Measurements from ENCODE around the gene NDRG4.
A peak's percentile ranks its signal among the peaks of the same experiment; 100 is the strongest.

NDRG4 gene

DNA sequence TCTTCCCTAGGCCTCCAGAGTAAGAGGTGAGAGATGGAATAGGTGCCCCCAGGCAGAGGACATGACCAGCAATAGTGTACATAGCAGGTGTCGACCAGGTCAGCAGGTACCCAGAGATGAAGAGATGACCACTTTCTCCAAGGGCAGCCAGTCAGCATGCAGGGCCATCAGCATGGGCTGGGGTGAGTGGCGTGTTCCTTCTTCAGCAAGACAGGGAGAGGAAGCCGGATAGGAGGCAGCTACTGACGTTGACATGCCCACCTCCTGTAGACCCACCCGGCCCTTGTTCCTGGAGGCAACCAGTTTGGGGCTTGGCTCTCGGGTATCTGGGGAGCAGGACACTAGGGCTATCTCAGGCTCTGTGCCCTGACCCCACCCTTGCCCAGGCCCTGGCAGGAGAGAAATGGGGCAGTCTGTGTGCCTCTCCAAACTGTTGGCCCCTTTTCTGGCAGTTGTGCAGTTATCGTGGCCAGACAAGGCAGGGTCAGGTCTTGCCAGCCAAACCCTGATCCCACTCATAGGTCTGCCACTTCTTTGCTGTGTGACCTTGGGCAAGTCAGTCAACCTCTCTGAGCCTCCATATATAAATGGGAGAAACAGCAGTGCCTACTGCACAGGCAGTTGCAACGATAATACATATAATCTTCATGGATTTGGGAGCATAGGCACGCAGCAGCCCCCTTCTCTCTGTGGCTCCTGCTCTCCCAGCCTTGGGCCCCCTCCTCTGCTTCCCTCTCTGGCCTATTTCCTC lies 1.4 kb upstream of the NDRG4 start:
- H3K4ac ChIP-seq (ENCODE audit: low read depth, low read length), result no peak overlapping the region
- H4K8ac ChIP-seq (ENCODE audit: low read depth, low read length), result no peak overlapping the region
- H2BK120ac ChIP-seq (ENCODE audit: low read depth, low read length), result no peak overlapping the region
- no peak overlapping the region for H3K56ac ChIP-seq (ENCODE audit: low read length)
- no peak overlapping the region for H4K5ac ChIP-seq (ENCODE audit: low read length)
- H3K79me1 ChIP-seq (ENCODE audit: low read length), result no peaks in the 10 kb centered on the region
- H2AK5ac ChIP-seq (ENCODE audit: low read length), result no peak overlapping the region
- H2BK5ac ChIP-seq (ENCODE audit: low read length), result no peak overlapping the region
- no peaks in the 10 kb centered on the region for H3K4me1 ChIP-seq (ENCODE audit: control insufficient read depth, low read depth, low read length)
- no peak overlapping the region for H3K4me3 ChIP-seq (ENCODE audit: low read length)
- H3K27ac ChIP-seq (ENCODE audit: low read depth, low read length), result no peak overlapping the region
- no peaks in the 10 kb centered on the region for H3K27me3 ChIP-seq (ENCODE audit: insufficient read depth, low read length, poor library complexity)
- no peaks in the 10 kb centered on the region for H3K36me3 ChIP-seq (ENCODE audit: control insufficient read depth, insufficient read depth, low read length)
- WGBS (ENCODE audit: extremely low coverage, insufficient coverage, low lambda C conversion rate), result no CpG with 5 or more reads among the region's 9 CpGs
- no peaks in the 10 kb centered on the region for H3K79me2 ChIP-seq (ENCODE audit: control insufficient read depth, insufficient read depth, low read length)
- H3K18ac ChIP-seq (ENCODE audit: low read length), result no peak overlapping the region
- H3K4me2 ChIP-seq (ENCODE audit: low read length), result no peak overlapping the region
- no peak overlapping the region for H2BK15ac ChIP-seq (replicated peaks; ENCODE audit: low read depth)
- H3K9ac ChIP-seq (ENCODE audit: low read length), result no peak overlapping the region
- no peak for DNase-seq
- H3K23ac ChIP-seq (ENCODE audit: low read length), result no peak overlapping the region

DNA sequence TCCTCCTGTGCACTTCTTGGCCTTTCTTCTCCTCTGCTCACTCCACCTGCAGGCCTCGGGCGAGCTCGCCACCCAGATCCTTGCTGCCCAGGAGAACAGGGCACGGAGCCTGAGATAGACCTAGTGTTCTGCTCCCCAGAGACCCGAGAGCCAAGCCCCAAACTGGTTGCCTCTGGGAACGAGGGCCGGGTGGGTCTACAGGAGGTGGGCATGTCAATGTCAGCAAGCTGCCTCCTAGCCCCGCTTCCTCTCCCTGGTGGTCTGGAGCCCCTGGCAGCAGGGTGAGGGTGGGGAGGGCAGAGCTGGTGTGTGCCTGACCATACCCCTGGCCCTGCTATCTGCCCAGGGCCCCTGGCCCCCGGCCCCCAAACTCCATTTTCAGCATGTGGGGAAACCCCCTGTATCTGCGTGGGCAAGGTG lies 841 bp upstream of the NDRG4 start:
- no peaks in the 10 kb centered on the region for H3K27me3 ChIP-seq (ENCODE audit: insufficient read depth, low read length, poor library complexity)
- no peak overlapping the region for H3K9ac ChIP-seq (ENCODE audit: low read length)
- no peak overlapping the region for H2AK5ac ChIP-seq (ENCODE audit: low read length)
- H3K4me1 ChIP-seq (ENCODE audit: control insufficient read depth, low read depth, low read length), result no peaks in the 10 kb centered on the region
- H2BK120ac ChIP-seq (ENCODE audit: low read depth, low read length), result no peak overlapping the region
- H3K23ac ChIP-seq (ENCODE audit: low read length), result no peak overlapping the region
- no peaks in the 10 kb centered on the region for H3K79me1 ChIP-seq (ENCODE audit: low read length)
- H4K5ac ChIP-seq (ENCODE audit: low read length), result no peak overlapping the region
- DNase-seq, result no peak
- no peaks in the 10 kb centered on the region for H3K79me2 ChIP-seq (ENCODE audit: control insufficient read depth, insufficient read depth, low read length)
- H3K27ac ChIP-seq (ENCODE audit: low read depth, low read length), result no peak overlapping the region
- H3K36me3 ChIP-seq (ENCODE audit: control insufficient read depth, insufficient read depth, low read length), result no peaks in the 10 kb centered on the region
- no peak overlapping the region for H2BK5ac ChIP-seq (ENCODE audit: low read length)
- no peak overlapping the region for H3K56ac ChIP-seq (ENCODE audit: low read length)
- H3K18ac ChIP-seq (ENCODE audit: low read length), result no peak overlapping the region
- no peak overlapping the region for H2BK15ac ChIP-seq (replicated peaks; ENCODE audit: low read depth)
- no peak overlapping the region for H4K8ac ChIP-seq (ENCODE audit: low read depth, low read length)
- H3K4ac ChIP-seq (ENCODE audit: low read depth, low read length), result no peak overlapping the region
- WGBS (ENCODE audit: extremely low coverage, insufficient coverage, low lambda C conversion rate), result no CpG with 5 or more reads among the region's 10 CpGs
- H3K4me2 ChIP-seq (ENCODE audit: low read length), result no peak overlapping the region
- H3K4me3 ChIP-seq (ENCODE audit: low read length), result no peak overlapping the region

DNA sequence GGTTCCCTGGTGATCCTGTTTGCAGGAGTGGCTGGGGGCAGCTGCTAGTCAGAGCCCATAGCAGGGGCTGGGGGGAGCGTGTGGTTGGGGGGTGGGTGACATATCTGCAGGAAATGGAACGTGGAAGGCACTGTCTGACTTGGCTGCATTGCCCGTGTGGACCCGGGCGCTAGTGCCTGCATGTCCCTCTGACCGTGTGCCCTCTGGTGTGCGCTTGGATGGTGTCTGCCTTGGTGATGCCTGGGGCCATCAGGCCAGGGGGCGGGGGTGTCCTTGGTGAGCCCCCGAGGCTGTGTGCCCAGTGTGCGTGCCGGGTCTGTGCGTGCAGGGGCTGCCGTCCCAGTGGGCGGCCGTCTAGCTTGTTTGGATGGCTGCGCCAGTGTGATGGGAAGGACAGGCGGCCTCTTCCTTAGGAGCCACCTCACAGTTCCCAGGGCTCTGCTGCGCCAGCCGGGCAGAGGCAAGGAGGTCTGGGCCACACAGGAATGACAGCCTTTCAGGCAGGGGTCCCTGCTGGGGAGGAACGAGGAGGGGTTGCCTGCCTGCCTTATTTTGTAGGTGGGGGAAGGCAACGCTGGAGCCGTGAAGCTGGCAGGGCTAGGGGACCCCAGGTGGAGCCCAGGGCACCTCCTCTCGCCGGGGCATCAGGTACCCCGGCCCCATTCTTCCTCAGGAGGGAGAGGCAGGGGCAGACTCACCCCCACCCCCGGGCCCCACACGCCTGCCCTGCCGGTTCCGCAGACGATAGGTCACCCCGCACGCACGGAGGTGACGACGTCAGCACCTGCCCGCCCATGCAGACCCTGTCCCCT lies 693 bp downstream of the NDRG4 start:
- H3K27me3 ChIP-seq (ENCODE audit: insufficient read depth, low read length, poor library complexity), result no peaks in the 10 kb centered on the region
- no peak overlapping the region for H3K27ac ChIP-seq (ENCODE audit: low read depth, low read length)
- no peaks in the 10 kb centered on the region for H3K79me1 ChIP-seq (ENCODE audit: low read length)
- no CpG with 5 or more reads among the region's 36 CpGs for WGBS (ENCODE audit: extremely low coverage, insufficient coverage, low lambda C conversion rate)
- no peak overlapping the region for H2BK5ac ChIP-seq (ENCODE audit: low read length)
- H2AK5ac ChIP-seq (ENCODE audit: low read length), result no peak overlapping the region
- H3K36me3 ChIP-seq (ENCODE audit: control insufficient read depth, insufficient read depth, low read length), result no peaks in the 10 kb centered on the region
- H2BK15ac ChIP-seq (replicated peaks; ENCODE audit: low read depth), result no peak overlapping the region
- no peak overlapping the region for H4K5ac ChIP-seq (ENCODE audit: low read length)
- H3K4me3 ChIP-seq (ENCODE audit: low read length), result peak overlapping the region; percentile 51
- peak overlapping the region; percentile 79 for H3K56ac ChIP-seq (ENCODE audit: low read length)
- peak; percentile 52 for DNase-seq
- no peak overlapping the region for H4K8ac ChIP-seq (ENCODE audit: low read depth, low read length)
- no peak overlapping the region for H2BK120ac ChIP-seq (ENCODE audit: low read depth, low read length)
- H3K23ac ChIP-seq (ENCODE audit: low read length), result no peak overlapping the region
- H3K9ac ChIP-seq (ENCODE audit: low read length), result peak overlapping the region; percentile 74
- H3K4ac ChIP-seq (ENCODE audit: low read depth, low read length), result no peak overlapping the region
- H3K79me2 ChIP-seq (ENCODE audit: control insufficient read depth, insufficient read depth, low read length), result no peaks in the 10 kb centered on the region
- H3K4me1 ChIP-seq (ENCODE audit: control insufficient read depth, low read depth, low read length), result no peaks in the 10 kb centered on the region
- H3K18ac ChIP-seq (ENCODE audit: low read length), result no peak overlapping the region
- peak overlapping the region; percentile 85 for H3K4me2 ChIP-seq (ENCODE audit: low read length)

DNA sequence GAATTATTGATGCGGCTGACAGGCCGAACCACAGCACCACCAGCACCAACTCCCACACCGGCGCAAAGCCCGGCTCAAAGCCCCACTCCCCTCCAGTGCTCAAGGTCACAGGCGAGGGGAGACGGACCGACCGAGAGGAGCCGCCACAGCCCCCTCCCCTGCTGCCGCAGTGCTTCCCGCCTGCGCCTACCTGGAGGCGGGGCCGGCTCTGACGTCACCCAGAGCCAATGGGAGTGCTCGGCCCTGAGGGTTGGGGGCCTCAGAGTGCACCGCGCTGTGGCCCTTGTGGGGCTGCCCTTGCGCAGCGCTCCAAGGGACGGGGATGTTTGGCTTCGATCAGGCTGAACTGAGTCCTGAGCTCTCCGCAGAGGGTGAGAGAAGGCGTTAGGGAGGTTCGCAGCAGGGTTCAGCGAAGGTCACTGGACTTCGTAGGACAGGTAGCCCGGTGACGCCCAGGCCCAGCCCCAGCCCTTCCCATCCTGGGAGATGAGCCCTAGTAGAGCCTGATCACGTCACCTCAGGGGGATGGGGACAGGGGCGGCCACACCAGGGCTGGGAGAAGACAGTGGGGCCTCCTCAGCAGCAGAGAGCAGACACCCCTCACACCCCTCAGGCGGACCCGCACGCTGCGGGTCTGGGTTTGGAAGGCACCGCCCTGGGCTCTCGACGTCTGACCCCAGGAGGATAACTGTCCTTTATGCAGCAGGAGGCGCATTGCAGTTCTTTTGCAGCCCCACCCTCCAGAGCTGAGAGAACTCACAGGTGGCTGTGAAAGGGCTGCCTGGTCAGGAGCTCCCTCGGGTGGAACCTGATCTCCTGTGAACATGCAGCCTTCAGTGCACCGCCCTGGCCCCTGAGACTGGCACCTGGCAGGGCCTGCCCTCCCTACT lies 1.5 kb downstream of the NDRG4 start:
- no peaks in the 10 kb centered on the region for H3K27me3 ChIP-seq (ENCODE audit: insufficient read depth, low read length, poor library complexity)
- no peaks in the 10 kb centered on the region for H3K36me3 ChIP-seq (ENCODE audit: control insufficient read depth, insufficient read depth, low read length)
- H3K79me2 ChIP-seq (ENCODE audit: control insufficient read depth, insufficient read depth, low read length), result no peaks in the 10 kb centered on the region
- WGBS (ENCODE audit: extremely low coverage, insufficient coverage, low lambda C conversion rate), result no CpG with 5 or more reads among the region's 42 CpGs
- H3K4ac ChIP-seq (ENCODE audit: low read depth, low read length), result no peak overlapping the region
- no peak overlapping the region for H2BK15ac ChIP-seq (replicated peaks; ENCODE audit: low read depth)
- H3K9ac ChIP-seq (ENCODE audit: low read length), result peak overlapping the region; percentile 74
- H3K4me2 ChIP-seq (ENCODE audit: low read length), result peak overlapping the region; percentile 85
- H3K18ac ChIP-seq (ENCODE audit: low read length), result no peak overlapping the region
- H2BK5ac ChIP-seq (ENCODE audit: low read length), result no peak overlapping the region
- H3K4me1 ChIP-seq (ENCODE audit: control insufficient read depth, low read depth, low read length), result no peaks in the 10 kb centered on the region
- peak overlapping the region; percentile 51 for H3K4me3 ChIP-seq (ENCODE audit: low read length)
- H4K8ac ChIP-seq (ENCODE audit: low read depth, low read length), result no peak overlapping the region
- no peak overlapping the region for H3K23ac ChIP-seq (ENCODE audit: low read length)
- H3K79me1 ChIP-seq (ENCODE audit: low read length), result no peaks in the 10 kb centered on the region
- H3K27ac ChIP-seq (ENCODE audit: low read depth, low read length), result no peak overlapping the region
- H2BK120ac ChIP-seq (ENCODE audit: low read depth, low read length), result no peak overlapping the region
- peak overlapping the region; percentile 85 for H3K56ac ChIP-seq (ENCODE audit: low read length)
- no peak overlapping the region for H2AK5ac ChIP-seq (ENCODE audit: low read length)
- no peak overlapping the region for H4K5ac ChIP-seq (ENCODE audit: low read length)
- DNase-seq, result peak; percentile 91

DNA sequence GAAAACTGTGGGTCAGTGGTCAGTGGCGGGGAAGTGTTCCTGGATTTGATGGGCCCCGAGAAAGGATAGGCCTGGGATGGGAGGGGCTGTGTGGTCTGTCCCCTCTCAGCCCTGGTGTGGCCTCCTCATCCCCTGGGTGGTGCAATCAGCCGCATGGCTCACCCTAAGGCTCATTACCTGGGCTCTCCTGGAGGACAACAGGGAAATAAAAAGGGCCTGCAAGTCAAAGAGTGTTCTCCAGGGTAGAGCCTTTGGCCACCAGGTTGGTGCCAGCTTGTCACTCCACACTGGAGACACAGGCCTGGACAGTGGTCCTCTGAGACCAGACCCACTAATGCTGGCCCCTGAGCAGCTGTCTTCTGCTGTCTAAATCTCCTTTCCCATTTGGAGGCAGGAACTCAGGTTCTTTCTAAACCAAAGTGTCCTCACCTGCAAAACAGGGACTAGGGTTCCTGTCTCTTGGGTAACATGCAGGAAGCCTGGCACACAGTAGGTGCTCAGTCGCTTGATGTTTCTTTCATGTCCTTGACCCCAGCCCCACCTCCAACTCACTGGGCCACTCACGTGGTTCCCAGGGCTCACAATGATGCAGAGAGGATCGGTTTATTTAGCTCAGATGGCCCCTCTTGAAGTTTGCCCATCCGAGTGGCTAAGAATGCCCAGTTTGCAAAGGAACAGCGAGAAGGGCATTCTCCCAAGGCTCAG lies 2.4 kb downstream of the NDRG4 start:
- no peak overlapping the region for H4K8ac ChIP-seq (ENCODE audit: low read depth, low read length)
- H3K27me3 ChIP-seq (ENCODE audit: insufficient read depth, low read length, poor library complexity), result no peaks in the 10 kb centered on the region
- no CpG with 5 or more reads among the region's 8 CpGs for WGBS (ENCODE audit: extremely low coverage, insufficient coverage, low lambda C conversion rate)
- H3K4me2 ChIP-seq (ENCODE audit: low read length), result no peak overlapping the region
- H2BK5ac ChIP-seq (ENCODE audit: low read length), result no peak overlapping the region
- no peak overlapping the region for H3K18ac ChIP-seq (ENCODE audit: low read length)
- no peaks in the 10 kb centered on the region for H3K79me2 ChIP-seq (ENCODE audit: control insufficient read depth, insufficient read depth, low read length)
- H2BK120ac ChIP-seq (ENCODE audit: low read depth, low read length), result no peak overlapping the region
- H2AK5ac ChIP-seq (ENCODE audit: low read length), result no peak overlapping the region
- no peak overlapping the region for H3K23ac ChIP-seq (ENCODE audit: low read length)
- no peak overlapping the region for H3K56ac ChIP-seq (ENCODE audit: low read length)
- no peak overlapping the region for H3K4me3 ChIP-seq (ENCODE audit: low read length)
- H3K36me3 ChIP-seq (ENCODE audit: control insufficient read depth, insufficient read depth, low read length), result no peaks in the 10 kb centered on the region
- no peak for DNase-seq
- no peaks in the 10 kb centered on the region for H3K79me1 ChIP-seq (ENCODE audit: low read length)
- H2BK15ac ChIP-seq (replicated peaks; ENCODE audit: low read depth), result no peak overlapping the region
- no peak overlapping the region for H3K27ac ChIP-seq (ENCODE audit: low read depth, low read length)
- H3K9ac ChIP-seq (ENCODE audit: low read length), result no peak overlapping the region
- H3K4me1 ChIP-seq (ENCODE audit: control insufficient read depth, low read depth, low read length), result no peaks in the 10 kb centered on the region
- H4K5ac ChIP-seq (ENCODE audit: low read length), result no peak overlapping the region
- H3K4ac ChIP-seq (ENCODE audit: low read depth, low read length), result no peak overlapping the region

All from mesendoderm (in vitro differentiated cells).